ENCODE results near the gene KRTAP4-3.

GRCh38 chr17:41190328-41190727, 22.3 kb upstream of the KRTAP4-3 start:
- no peak for TF ChIP-seq CTCF (IDR thresholded peaks at IDR 0.05)
- no peak for TF ChIP-seq POLR2A (IDR thresholded peaks at IDR 0.05)
- TF ChIP-seq POLR2AphosphoS5 (IDR thresholded peaks at IDR 0.05), result no peak
